Psoas muscle (tissue), 8 donors: Measurements from ENCODE around the gene NUP210L. TPM values are rescaled to one million over a fixed set of nuclear protein-coding genes. Genes with fewer than 3 reads are reported as not detected.

Experiments
- ATAC-seq, 4 donors: fragments of 200-7000 bp; cut with Tn5 transposase; one replicate each; pipeline ENCODE4 v1.9.1; 2020; ENCODE audit warnings: moderate library complexity in 3 of 4, mild to moderate bottlenecking in 2 of 4
- DNase-seq, 2 donors: peaks; one replicate each; pipeline ENCODE4 v3.0.0-alpha.2; 2020
- H3K27ac ChIP-seq: fragments of 200-600 bp; one replicate; pipeline ENCODE4 v1.8.0; 2022
- H3K27me3 ChIP-seq, 3 donors: fragments of 200-600 bp in 1 of 3; one replicate each; pipeline versions ENCODE4 v1.6.1 to v1.8.0; 2013 to 2022; ENCODE audit warnings: low read length in 2 of 3, mild to moderate bottlenecking in 2 of 3, moderate library complexity in 1 of 3; ENCODE audit not compliant: insufficient read depth in 3 of 3
- H3K36me3 ChIP-seq, 2 donors: fragments of 200-600 bp in 1 of 2; one replicate each; pipeline versions ENCODE4 v1.6.1 to v1.8.0; 2013 to 2022; ENCODE audit warnings: low read depth in 1 of 2, mild to moderate bottlenecking in 1 of 2, moderate library complexity in 1 of 2; ENCODE audit not compliant: insufficient read depth in 1 of 2
- H3K4me1 ChIP-seq: fragments of 200-600 bp; one replicate; pipeline ENCODE4 v1.8.0; 2022
- H3K4me3 ChIP-seq: fragments of 200-600 bp; one replicate; pipeline ENCODE4 v1.8.0; 2022; ENCODE audit warnings: mild to moderate bottlenecking
- H3K9me3 ChIP-seq: fragments of 200-600 bp; one replicate; pipeline ENCODE4 v1.8.0; 2022
- CTCF ChIP-seq: fragments of 200-600 bp; IDR thresholded peaks from one replicate; pipeline ENCODE4 v1.8.0; 2022; ENCODE audit warnings: antibody characterized with exemption
- WGBS, 3 donors: extraction: QIAGEN DNeasy Blood & Tissue Kit; methylation state at CpG; one replicate each; pipeline versions ENCODE4 v1.1.6 to v1.1.7; 2013; 5-methylcytosine and 5-hydroxymethylcytosine counted together
- intact Hi-C, 2 donors: fragments of 100-400 bp; cut with DNase I; formaldehyde crosslinking; loops; one replicate each; pipeline versions ENCODE4 v1.11.0 to v1.14.2; 2022
- polyA plus RNA-seq, 3 donors: library from polyadenylated mRNA; stranded (reverse); fragments of 200-250 nt; gene quantifications; one replicate each; pipeline ENCODE4 v1.2.3, GENCODE V29; 2013
- total RNA-seq, 4 donors: library from RNA; stranded (reverse); fragmentation: NEBNext Ultra II Directional in 2 of 4; extraction: Animal tissue kit (Norgen Biotek cat#: 25700) in 2 of 4; gene quantifications; one replicate each; pipeline versions ENCODE4 v1.2.1 to v1.2.4, GENCODE V29; 2021 to 2023
- donor health status: healthy with polysubstance abuse.
- donor health status: DM: no; HTN: no; CAD: no; lungs with moderate emphysema.
- donor health status: Bipolar disorder and iron deficiency.
- donor health status: healthy.
- donor health status: DM: yes; HTN: yes; CAD: no.
- donor health status: DM: no; HTN: no; CAD: no.
- donor health status: DM: no; HTN: no; CAD: no.
- donor health status: DM: yes; HTN: yes; CAD: no.

The NUP210L gene
- total and polyA plus RNA-seq, 7 donors = 0.01 to 3.0 (median 0.19) TPM; not detected in 2

- peak; percentile 49 to 69 for DNase-seq
- H3K4me1 ChIP-seq = peaks cover 18% of the 10 kb centered on the region
- H3K9me3 ChIP-seq = no peaks in the 10 kb centered on the region
- H3K27ac ChIP-seq = peak overlapping the region; percentile 89
- peaks cover 2 to 7% of the 10 kb centered on the region in 2 donors for H3K36me3 ChIP-seq
- peak in 3 of 4 donors; percentile 6 to 23 (median 6) for ATAC-seq
- intact Hi-C loops = no loop called here
- peak; percentile 55 for TF ChIP-seq CTCF
- no peaks in the 10 kb centered on the region for H3K27me3 ChIP-seq
- peak overlapping the region; percentile 27 for H3K4me3 ChIP-seq
- WGBS, 3 donors = 10 to 32% (median 13%) methylated on average over 1 of the region's 1 CpG
Observed at GRCh38 chr1:154186177-154186576, 31.3 kb upstream of the NUP210L start.

- peak; percentile 95 to 97 for DNase-seq
- peak; percentile 61 to 88 (median 83) for ATAC-seq
- peaks cover 45% of the 10 kb centered on the region for H3K4me1 ChIP-seq
- no peaks in the 10 kb centered on the region for H3K9me3 ChIP-seq
- peak overlapping the region; percentile 76 for H3K4me3 ChIP-seq
- 3 to 5% (median 5%) methylated on average over 39 to 41 of the region's 41 CpGs for WGBS, 3 donors
- no peak for TF ChIP-seq CTCF
- intact Hi-C loops = no loop called here
- H3K36me3 ChIP-seq = peaks cover 11 to 29% of the 10 kb centered on the region in 2 donors
- H3K27ac ChIP-seq = peak overlapping the region; percentile 89
- no peaks in the 10 kb centered on the region for H3K27me3 ChIP-seq
Observed at GRCh38 chr1:154183046-154183915, 28.4 kb upstream of the NUP210L start.

GRCh38 chr1:154182344-154183045 lies 27.6 kb upstream of the NUP210L start:
- Histone ChIP-seq H3K36me3 (peaks cover 11 to 37% of the 10 kb centered on the region in 2 donors), H3K27me3 (no peaks in the 10 kb centered on the region), H3K4me1 (peaks cover 53% of the 10 kb centered on the region), H3K27ac (peak overlapping the region; percentile 89), H3K4me3 (peak overlapping the region; percentile 76), H3K9me3 (no peaks in the 10 kb centered on the region)
- 1% methylated on average over 33 to 35 of the region's 35 CpGs for WGBS, 3 donors
- intact Hi-C loops = no loop called here
- DNase-seq (peak; percentile 74 to 81), ATAC-seq (peak; percentile 36 to 45 (median 41))
- peak; percentile 3 for TF ChIP-seq CTCF

- 0 to 2% (median 2%) methylated on average over 6 of the region's 6 CpGs for WGBS, 3 donors
Observed at GRCh38 chr1:154181944-154182343, 27.1 kb upstream of the NUP210L start.

More at GRCh38 chr1:154181944-154182343, 27.1 kb upstream of the NUP210L start:
- Histone ChIP-seq H3K36me3 (peaks cover 12 to 37% of the 10 kb centered on the region in 2 donors), H3K9me3 (no peaks in the 10 kb centered on the region), H3K4me1 (peaks cover 59% of the 10 kb centered on the region), H3K27me3 (no peaks in the 10 kb centered on the region), H3K27ac (peak overlapping the region; percentile 89), H3K4me3 (peak overlapping the region; percentile 76)
- ATAC-seq (no peak), DNase-seq (no peak)
- intact Hi-C loops = no loop called here
- no peak for TF ChIP-seq CTCF
